DMS53 treated with DMSO at 0.1 percent for 48 hours (cell line): ENCODE results near the gene CAMK2G.
"Not testable (repeated sequence)": the region's sequence is repeated elsewhere in the genome, so short reads cannot be mapped to it uniquely, and the experiment has no call there.

Experiments
- DNase-seq: peaks from one replicate; lab custom pipeline; 2025; ENCODE audit not compliant: unreplicated experiment; lab: John Stamatoyannopoulos, UW

CAMK2G gene

DNA sequence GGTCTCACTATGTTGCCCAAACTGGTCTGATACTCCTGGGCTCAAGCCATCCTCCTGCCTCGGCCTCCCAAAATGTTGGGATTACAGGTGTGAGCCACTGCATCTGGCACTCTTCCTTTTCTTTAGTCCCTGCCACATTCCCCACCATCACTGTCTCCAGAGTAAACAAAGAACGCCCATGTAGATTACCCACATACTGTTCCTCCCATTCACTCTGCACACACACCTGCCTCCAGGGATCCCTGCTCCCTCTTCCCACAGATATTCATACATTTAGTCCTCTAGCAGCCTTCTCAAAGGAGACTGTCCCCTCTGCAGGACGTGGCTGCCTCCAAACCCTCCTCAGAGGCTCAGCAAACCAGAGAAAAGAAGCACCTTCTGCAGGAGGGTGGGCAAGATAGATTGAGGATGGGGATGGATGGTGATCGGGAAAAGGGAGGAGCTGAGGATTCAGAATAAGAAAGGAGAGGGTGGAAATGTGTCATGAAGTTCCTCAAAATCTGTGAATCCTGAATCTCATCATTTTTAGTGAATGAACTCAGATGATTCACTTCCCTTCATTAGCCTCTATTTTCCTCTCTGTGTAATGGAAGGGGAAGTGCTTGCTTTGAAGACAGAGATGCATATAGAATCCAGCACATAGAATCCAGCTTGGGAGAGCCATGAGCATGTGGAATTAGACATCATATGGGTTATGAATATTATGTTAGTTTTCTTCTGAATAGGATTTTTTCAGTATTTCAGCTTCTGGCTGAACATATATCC lies 31.1 kb upstream of the CAMK2G start:
- no peak for DNase-seq

DNA sequence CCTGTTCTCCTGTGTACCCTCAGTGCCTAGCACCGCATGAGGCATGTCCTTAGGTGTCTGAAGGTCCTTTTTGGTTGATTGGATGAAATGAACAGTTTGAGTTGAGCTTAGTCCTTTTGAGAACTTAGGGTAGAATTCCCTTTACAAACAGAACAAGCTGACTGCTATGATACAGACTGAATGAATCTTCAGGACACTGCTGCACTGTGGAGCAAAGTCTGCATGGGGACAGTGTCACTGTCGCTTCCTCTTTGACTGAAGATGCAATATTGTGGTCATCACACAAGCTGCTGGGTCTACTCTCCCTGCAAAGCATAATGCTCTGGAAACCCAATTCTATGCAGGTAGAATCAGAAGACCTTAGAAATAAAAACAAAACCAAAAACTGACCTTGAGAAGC lies 28.0 kb upstream of the CAMK2G start:
- DNase-seq = no peak

DNA sequence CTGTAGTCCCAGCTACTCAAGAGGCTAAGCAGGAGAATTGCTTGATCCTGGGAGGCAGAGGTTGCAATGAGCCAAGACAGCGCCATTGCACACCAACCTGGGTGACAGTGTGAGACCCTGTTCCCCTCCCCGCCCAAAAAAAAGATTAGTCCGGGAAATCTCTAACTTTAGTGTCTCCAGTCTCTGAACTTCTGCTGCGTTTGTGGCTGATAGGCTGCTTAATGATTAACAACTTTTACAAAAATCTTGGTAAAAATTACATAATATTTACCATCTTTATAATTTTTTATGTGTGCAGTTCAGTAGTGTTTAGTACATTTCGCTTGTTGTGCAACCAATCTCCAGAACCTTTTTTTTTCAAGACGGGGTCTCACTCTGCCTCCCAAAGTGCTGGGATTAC lies 26.9 kb upstream of the CAMK2G start:
- DNase-seq = no peak

DNA sequence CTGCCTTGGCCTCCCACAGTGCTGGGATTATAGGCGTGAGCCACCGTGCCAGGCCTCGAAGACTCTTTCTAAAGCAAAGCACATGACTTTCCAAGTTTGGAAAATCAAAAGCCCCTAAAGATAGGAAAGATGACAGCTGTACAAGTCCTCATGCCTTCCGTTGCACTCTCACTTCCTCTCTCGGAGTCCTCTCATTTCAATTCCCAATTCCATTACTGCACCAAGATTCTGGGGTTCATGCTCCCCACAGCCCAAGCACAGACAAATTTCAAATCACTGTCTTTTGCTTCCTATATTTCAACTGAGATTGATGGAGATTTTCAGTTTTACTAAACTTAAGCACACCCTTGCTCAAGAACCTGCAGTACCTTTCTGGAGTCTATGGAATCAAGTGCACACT lies 25.7 kb upstream of the CAMK2G start:
- no peak for DNase-seq

DNA sequence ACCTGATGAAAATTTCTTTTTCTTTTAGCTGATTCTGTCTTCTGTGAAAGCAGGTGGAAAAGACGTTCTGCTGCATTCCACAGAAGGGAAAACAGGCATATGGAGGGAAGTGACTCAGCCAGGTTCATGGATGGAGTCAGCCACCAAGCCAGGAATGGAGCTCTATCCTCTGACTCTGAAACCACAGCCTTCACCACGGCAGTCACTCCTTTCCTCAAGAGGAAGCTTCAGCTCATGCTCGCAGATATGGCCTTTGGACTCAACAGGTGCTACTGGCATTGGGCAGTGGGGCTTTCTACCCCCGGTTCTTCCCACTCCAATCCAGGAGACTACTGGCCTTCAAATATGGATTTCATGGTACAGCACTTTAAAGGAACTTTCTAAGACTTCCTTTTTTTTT lies 25.1 kb upstream of the CAMK2G start:
- DNase-seq = peak; percentile 27

DNA sequence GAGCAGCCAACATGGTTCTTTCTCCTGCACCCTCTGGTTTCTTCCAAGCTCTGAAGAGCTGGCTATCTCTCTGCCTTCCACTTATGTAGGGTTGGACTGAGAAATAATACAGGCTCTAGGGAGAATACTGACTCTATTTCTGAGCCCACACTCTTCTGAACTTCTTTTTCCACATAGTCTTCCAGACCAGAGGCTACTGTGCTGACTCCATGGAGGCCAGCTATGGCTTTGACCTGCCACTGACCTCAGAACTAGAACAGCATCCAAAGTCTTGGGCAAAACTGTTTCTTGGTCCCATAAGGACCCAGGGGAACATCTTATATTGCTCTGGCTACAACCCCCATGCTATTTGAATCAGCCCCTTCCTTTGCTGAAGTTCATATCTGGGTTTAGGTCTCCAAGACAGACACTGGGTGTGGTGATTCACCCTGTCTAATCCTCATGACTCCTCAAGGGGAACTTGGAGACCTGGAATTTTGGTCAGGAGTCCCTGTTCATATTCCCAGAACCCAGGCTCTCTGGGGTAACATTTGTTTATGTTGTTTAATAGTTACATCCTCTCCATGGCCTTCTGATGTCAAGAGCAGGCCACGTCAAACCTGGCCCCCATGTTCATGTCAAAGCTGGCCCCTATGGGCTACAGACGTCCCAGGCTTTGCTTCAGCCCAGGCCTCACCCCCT lies 24.5 kb upstream of the CAMK2G start:
- DNase-seq = no peak

DNA sequence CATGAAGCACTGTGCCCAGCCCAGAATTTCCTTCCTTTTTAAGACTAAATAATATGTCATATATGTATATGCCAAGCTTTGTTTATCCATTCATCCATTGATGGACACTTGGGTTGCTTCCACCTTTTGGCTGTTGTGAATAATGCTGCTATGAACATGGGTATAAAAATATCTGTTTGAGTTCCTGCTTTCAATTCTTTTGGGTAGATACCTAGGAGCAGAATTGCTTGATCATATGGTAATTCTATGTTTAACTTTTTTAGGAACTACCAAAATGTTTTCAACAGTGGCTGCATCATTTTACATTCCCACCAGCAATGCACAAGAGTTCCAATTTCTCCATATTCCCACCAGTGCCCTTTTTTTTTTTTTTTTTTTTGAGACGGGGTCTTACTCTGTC lies 23.3 kb upstream of the CAMK2G start:
- DNase-seq = no peak

DNA sequence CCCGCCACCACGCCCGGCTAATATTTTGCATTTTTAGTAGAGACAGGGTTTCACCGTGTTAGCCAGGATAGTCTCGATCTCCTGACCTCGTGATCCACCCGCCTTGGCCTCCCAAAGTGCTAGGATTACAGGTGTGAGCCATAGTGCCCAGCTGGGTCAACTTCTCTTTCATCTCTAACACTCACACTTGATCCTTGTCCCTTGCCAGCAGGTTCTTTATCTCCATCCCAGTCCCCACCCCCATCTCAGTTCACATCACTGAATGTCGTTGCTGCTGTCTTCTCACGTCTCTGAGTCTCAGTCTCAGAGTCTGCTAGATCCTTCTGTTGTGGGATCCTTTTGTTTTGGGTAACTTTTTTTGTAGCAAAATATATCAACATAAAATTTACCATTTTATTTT lies 21.0 kb upstream of the CAMK2G start:
- not testable (repeated sequence) for DNase-seq

DNA sequence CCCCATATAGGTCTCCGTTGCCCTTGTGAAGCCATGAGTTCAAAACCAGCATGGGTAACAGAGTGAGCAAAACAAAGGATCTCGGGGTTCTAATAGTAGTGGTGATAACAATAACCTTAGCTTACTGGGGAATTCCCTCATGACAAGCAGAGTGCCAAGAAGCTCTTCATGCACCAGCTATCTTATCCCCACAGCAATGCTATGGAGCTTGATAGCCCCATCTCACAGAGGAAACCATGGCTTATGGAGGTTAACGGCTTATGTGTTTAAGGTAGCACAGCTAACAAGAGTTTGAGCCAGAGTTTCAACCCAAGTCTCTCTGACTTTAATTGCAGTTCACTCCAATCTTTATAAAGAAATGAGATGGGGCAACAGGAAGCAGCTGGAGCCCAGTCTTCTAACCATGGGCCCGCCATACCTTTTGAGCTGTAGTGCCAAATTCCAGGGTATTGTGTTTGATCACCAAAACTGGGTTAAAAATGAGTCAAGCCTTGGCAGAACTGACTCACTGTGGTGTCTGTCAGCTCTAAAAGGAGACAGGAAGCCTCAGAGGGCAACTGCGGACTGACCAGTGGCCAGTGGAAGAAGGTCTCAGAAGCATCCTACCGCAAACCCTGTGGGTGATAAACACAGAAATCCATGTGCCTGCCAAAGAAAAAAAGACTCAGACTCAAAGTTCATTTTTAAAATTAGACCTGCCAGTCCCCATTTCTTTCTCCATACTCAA lies 20.1 kb upstream of the CAMK2G start:
- no peak for DNase-seq

DNA sequence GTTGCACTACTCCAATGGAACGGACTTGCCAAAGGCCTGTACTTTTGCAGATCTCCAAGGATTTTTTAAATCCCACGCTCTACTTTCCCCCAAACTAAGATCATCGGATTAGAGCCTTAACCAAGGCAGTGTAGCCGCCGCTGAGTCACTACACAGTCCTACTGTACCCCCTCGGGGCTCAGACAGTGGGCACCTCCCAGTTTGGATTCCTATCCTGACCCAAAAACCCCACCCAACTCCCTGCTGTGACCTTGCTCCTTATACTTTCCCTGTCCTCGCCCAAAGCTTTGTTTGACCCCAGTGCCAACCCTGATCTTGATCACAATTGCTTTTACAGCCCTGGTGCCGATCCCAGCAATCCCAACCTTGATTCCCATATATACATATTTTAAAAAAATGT lies 19.1 kb upstream of the CAMK2G start:
- DNase-seq = no peak

DNA sequence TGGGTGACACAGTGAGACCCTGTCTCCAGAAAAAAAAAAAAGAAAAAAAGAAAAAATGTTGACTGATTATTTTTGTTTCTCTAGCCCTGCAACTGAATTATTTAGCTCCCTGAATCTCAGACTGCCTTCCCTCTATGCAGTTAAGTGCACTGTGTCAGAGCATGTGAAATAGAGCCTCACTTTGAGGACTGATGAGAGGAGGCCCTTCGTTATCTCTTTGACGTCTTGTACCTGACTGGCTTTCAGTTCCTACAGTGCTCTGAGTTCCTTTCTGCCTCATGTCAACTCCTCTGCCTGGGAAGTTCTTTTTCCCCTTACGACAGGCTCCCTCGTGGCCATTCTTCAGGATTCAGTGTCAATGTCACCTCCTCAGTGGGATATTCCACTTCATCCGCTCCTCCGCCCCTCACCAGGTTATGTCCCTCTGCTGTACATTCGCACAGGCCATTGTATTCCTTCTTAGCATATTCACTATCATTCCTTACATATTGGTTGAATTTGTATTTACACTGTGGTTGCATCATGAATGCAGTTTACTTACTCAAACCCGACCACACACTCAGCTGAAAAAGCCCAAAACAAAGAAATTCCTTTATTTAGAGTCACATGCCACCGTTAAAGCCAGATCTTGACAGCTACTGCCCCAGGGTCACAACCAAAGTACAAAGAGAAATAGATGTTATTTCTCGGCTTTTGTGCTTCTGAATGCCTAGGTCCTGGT lies 18.1 kb upstream of the CAMK2G start:
- no peak for DNase-seq

DNA sequence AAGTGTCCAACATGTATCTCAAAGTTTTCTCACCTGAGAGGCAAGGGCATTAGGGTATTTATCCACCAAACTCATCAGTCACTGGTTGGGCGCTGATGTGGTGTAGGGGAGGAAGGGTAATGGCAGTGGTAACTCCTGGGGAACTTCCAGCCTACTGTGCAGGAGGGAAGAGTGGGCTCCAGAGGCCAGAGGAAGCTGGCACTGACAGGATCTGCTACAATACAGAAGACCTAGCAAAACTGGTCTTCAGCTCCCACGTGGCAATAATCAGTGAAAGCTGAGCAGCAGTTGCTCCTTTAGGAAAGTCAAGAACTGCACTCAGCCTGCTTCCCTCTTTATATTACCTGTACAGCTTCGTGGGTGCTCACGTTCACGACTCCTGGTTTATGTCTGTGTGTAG lies 17.2 kb upstream of the CAMK2G start:
- no peak for DNase-seq

DNA sequence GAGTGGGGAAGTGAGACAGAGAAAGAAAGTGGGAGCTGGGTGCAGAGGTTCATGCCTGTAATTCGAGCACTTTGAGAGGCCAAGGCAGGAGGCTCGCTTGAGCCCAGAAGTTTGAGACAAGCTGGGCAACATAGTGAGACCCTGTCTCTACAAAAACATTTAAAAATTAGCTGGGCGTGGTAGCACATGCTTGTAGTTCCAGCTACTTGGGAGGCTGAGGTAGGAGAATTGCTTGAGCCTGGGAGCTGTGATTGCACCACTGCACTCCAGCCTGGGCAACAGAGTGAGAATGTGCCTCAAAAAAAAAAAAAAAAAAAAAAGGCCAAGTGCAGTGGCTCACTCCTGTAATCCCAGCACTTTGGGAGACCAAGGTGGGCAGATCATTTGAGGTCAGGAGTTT lies 16.5 kb upstream of the CAMK2G start:
- DNase-seq = not testable (repeated sequence)

DNA sequence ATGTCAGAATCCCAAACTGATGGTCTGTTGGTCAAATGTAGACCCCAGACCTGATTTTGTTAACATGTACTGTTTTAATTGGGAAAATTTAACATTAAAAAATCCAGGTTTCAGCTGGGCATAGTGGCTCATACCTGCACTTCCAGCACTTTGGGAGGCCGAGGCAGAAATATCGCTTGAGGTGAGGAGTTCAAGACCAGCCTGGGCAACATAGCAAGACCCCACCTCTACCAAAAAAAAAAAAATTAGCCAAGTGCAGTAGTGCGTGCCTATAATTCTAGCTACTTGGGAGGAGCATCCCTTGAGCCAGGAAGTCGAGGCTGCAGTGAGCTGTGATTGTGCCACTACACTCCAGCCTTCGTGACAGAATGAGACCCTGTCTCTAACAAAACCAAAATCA lies 15.9 kb upstream of the CAMK2G start:
- DNase-seq = no peak

DNA sequence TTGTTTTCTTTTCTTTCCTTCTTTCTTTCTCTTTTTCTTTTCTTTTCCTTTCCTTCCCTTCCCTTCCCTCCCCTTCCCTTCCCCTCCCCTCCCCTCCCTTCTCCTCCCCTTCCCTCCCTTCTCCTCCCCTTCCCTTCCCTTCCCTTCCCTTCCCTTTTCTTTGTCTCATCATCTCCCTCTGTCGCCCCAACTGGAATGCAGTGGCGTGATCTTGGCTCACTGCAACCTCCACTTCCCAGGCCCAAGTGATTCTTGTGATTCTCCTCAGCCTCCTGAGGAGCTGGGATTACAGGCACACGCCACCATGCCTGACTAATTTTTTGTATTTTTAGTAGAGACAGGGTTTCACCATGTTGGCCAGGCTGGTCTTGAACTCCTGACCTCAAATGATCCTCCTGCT lies 15.1 kb upstream of the CAMK2G start:
- not testable (repeated sequence) for DNase-seq

DNA sequence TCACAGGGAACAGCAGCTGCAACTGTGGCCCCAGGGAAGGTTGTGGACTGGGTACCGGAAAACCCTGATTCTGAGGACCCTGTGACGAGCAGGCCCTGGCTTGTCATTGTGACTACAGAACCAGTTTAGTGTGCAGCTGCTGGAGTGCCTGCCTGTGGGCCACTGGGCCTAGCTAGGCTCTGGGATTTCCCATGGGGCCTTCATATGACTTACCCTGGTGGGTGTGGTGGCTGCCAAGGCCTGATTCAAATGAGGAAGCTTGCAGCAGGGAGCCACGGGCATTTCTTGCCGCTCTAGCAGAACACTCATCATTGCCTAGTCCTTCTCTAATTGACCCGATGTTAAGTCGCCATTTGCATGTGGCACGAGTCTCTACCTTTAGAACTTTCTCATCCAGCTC lies 14.7 kb upstream of the CAMK2G start:
- peak; percentile 23 for DNase-seq

DNA sequence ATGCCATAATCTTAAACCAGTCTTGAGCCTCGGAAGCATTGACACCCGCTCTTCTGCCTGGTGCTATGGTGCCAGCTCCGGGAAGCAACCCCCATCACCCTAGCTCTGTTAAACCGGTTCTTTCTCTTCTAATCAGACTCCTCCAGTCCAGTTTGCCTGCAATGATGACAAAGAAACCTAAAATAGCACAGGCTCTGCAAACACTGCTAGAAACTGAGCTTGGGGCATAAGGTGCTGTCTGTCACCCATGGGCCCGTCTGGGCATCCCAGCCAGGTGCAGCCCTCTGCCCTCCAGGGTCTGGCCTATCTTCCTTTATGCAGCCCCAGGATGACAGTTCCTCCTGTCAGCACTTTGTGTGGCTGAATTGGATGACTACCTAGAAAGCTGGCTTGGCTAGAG lies 14.2 kb upstream of the CAMK2G start:
- peak; percentile 41 for DNase-seq

DNA sequence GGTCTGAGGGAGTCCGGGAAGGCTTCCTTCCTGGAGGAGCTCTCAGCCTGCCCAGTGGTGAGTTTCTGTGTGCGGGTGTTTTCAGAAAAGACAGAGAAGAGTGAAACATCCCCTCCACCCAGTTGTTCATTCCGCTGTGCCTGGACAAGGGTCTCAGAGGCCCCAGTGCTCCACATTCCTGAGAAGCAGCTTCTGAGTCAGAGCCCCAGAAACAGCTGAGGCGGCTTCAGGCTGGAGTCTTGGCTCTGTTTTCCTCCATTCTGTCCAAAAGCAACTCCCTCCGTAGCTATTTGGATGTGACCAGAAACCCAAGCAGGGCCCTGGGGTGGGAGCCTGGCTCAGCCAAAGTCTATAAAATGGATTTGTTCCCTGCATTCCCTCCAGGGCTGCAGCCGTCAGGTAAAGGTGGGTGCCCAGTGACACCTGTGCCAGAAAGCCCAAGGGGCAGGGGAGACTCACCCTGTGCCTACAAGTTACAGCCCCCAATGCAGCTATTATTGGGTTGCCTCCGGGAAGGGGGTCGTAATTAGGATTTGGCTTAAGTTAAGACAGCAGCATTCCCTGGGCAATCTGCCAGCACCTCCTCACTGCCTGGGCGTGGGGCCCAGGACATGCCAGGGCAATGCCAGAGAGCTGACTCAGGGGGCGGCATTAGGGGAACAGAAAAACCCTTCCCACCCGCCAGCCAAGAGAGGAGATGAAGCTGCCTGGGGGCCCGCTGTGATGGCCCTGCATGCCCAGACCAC lies 13.1 kb upstream of the CAMK2G start:
- DNase-seq = no peak

DNA sequence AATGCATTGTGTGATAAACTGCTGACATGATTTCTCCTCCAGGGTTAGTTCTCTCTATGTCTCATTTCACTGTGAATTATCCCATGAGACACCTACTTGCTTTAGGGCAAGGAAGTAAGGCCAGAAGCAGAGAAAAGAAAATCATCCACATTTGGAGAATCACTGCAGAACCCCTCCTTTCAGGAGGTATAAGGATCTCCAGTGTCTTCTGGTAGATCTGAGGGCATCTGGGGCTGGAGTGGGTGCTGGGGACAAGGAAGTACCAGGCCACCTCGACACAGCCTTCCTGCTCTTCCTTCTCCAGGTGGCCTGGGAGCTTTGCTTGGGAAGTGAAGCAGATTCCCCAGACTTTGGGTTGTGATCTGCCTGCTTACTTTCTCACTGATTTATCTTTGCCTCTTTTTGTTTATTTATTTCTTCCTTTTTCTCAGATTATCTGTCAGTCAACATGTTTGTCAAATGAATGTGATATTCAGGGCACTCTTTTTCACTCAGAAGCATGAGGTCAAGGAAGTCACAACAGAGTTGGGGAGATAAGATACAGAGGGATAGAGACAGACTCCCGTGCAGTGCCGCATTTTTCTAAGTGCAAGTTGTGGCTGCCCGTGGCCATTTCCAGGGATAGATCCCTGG lies 12.4 kb upstream of the CAMK2G start:
- DNase-seq = no peak

DNA sequence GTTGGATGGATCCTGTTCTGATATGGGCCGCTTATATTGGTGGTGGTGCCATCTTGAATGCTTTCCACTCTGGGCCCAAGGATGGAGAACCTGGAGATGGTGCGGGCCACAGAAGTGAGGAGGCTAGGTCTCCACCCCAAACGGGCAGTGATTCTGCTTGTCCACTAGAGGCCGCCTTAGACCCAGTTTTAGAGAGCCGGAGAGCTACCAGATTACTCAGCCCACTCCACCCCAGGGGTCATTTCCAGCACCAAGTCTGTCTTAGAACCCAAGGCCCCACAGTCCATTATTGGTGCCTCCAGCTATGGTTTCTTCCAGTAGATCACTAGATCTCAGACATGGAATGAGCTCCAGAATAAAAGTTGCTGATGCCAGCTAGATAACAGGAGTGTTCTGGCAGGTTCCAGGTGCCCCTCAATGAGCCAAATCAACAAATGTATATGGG lies 11.8 kb upstream of the CAMK2G start:
- DNase-seq = peak; percentile 68
